HCT116 (cell line): Measurements from ENCODE around the gene AK2. TPM values are rescaled to one million over a fixed set of nuclear protein-coding genes. Genes with fewer than 3 reads are reported as not detected.

Experiments used
- ATAC-seq: fragments of 200-7000 bp; cut with Tn5 transposase; 2 replicates; pipeline ENCODE4 v1.9.1; 2020; ENCODE audit warnings: mild to moderate bottlenecking, moderate library complexity
- BruUV-seq: library from RNA; stranded (reverse); fragments of 400-500 nt; replicated peaks from 2 replicates; lab custom pipeline; 2021; lab: Mats Ljungman, UMichigan
- CTCF ChIA-PET: fragments of 300-600 bp; sonication (Branson Sonifier 250); formaldehyde crosslinking; loops from one replicate; lab custom pipeline; 2021; ENCODE audit warnings: antibody characterized with exemption; lab: Charles Lee
- POLR2A ChIA-PET: fragments of 300-600, 350-600 bp; sonication (Branson Sonifier 250); formaldehyde crosslinking; loops from one replicate; lab custom pipeline; 2021; ENCODE audit warnings: antibody characterized with exemption; lab: Charles Lee
- RAD21 ChIA-PET, 2 experiments: fragments of 300-600 bp; sonication (Branson Sonifier 250); formaldehyde crosslinking; loops; one replicate each; lab custom pipeline; 2023; ENCODE audit warnings: low total read pairs in 2 of 2; ENCODE audit not compliant: uncharacterized antibody in 2 of 2, unreplicated experiment in 2 of 2, low non-redundant PET in 1 of 2; lab: Charles Lee
- DNase-seq: peaks from one replicate; pipeline ENCODE4 v3.0.0-alpha.2; 2010; ENCODE audit warnings: low read depth, low spot score
- H2AFZ ChIP-seq: fragments of 200-600 bp; shearing (Covaris generic), sonication (generic); 2 replicates; pipeline ENCODE4 v1.6.1; 2017; ENCODE audit warnings: low read depth, mixed run types, mixed read lengths, antibody characterized with exemption, low read length; ENCODE audit not compliant: poor library complexity, severe bottlenecking
- H3K27ac ChIP-seq: 2 replicates; pipeline ENCODE4 v1.5.1; 2012; ENCODE audit warnings: low read depth, low read length
- H3K27me3 ChIP-seq: fragments of 200-600 bp; sonication (generic); 2 replicates; pipeline ENCODE4 v1.6.1; 2016; ENCODE audit warnings: mixed run types, low read length, mixed read lengths; ENCODE audit not compliant: insufficient read depth
- H3K36me3 ChIP-seq, 2 experiments: fragments of 200-500 bp in 1 of 2; fragments of 200-600 bp in 1 of 2; sonication (Bioruptor generic) in 1 of 2; sonication (generic) in 1 of 2; 2 replicates each; pipeline versions ENCODE4 v1.5.1 to v1.6.1; 2014 to 2016; ENCODE audit warnings: low read length in 2 of 2, inconsistent platforms in 1 of 2, mixed read lengths in 1 of 2, mixed run types in 1 of 2; ENCODE audit not compliant: insufficient read depth in 2 of 2, control insufficient read depth in 1 of 2
- H3K4me1 ChIP-seq, 2 experiments: fragments of 200-600 bp in 1 of 2; sonication (generic) in 1 of 2; 2 replicates each; pipeline versions ENCODE4 v1.5.1 to v1.6.1; 2012 to 2017; ENCODE audit warnings: low read length in 2 of 2, inconsistent platforms in 1 of 2, mild to moderate bottlenecking in 1 of 2, mixed read lengths in 1 of 2, mixed run types in 1 of 2, moderate library complexity in 1 of 2; ENCODE audit not compliant: insufficient read depth in 2 of 2, control insufficient read depth in 1 of 2
- H3K4me2 ChIP-seq: fragments of 200-600 bp; sonication (generic); 2 replicates; pipeline ENCODE4 v1.6.1; 2017; ENCODE audit warnings: mixed run types, low read length, mixed read lengths
- H3K4me3 ChIP-seq, 2 experiments: fragments of 200-600 bp in 1 of 2; sonication (generic) in 1 of 2; replicated peaks in 1 of 2; 2 replicates each; pipeline ENCODE4 v1.5.1; 2011 to 2016; ENCODE audit warnings: low read length in 2 of 2, control low read depth in 1 of 2, low read depth in 1 of 2, mild to moderate bottlenecking in 1 of 2, mixed read lengths in 1 of 2, mixed run types in 1 of 2
- H3K79me2 ChIP-seq: fragments of 200-600 bp; sonication (generic); 2 replicates; pipeline ENCODE4 v1.6.1; 2017; ENCODE audit warnings: mild to moderate bottlenecking, mixed run types, low read length, moderate library complexity, mixed read lengths; ENCODE audit not compliant: insufficient read depth
- H3K9ac ChIP-seq: fragments of 200-600 bp; sonication (generic); 2 replicates; pipeline ENCODE4 v1.6.1; 2016; ENCODE audit warnings: low read length, mixed read lengths
- H3K9me2 ChIP-seq: fragments of 200-600 bp; sonication (generic), shearing (Covaris generic); 2 replicates; pipeline ENCODE4 v1.6.1; 2017; ENCODE audit warnings: mixed run types, mild to moderate bottlenecking, moderate library complexity; ENCODE audit not compliant: insufficient read depth
- H3K9me3 ChIP-seq, 2 experiments: fragments of 200-500 bp in 1 of 2; fragments of 200-600 bp in 1 of 2; sonication (Bioruptor generic) in 1 of 2; sonication (generic) in 1 of 2; 2 replicates each; pipeline ENCODE4 v1.6.1; 2014 to 2017; ENCODE audit warnings: low read length in 2 of 2, mixed read lengths in 2 of 2, inconsistent platforms in 1 of 2, low read depth in 1 of 2, mild to moderate bottlenecking in 1 of 2, mixed run types in 1 of 2, moderate library complexity in 1 of 2; ENCODE audit not compliant: control insufficient read depth in 1 of 2, insufficient read depth in 1 of 2
- H4K20me1 ChIP-seq: fragments of 200-600 bp; sonication (generic), shearing (Covaris generic); 2 replicates; pipeline ENCODE4 v1.6.1; 2017; ENCODE audit warnings: mixed run types, mild to moderate bottlenecking, moderate library complexity; ENCODE audit not compliant: insufficient read depth
- ATF3 ChIP-seq: IDR thresholded peaks from 2 replicates; pipeline ENCODE4 v1.6.1; 2012
- CBX3 ChIP-seq: IDR thresholded peaks from 2 replicates; pipeline ENCODE4 v1.6.1; 2012; ENCODE audit warnings: low read depth
- CTCF ChIP-seq, 3 experiments: fragments of 200-600 bp in 1 of 3; sonication (generic) in 1 of 3; IDR thresholded peaks in 2 of 3; conservative IDR thresholded peaks in 1 of 3; 2 replicates each; pipeline ENCODE4 v1.5.1; 2012 to 2017; ENCODE audit warnings: low read depth in 2 of 3, low read length in 2 of 3, antibody characterized with exemption in 1 of 3, borderline replicate concordance in 1 of 3, control low read depth in 1 of 3, mild to moderate bottlenecking in 1 of 3, mixed read lengths in 1 of 3, mixed run types in 1 of 3, moderate library complexity in 1 of 3; ENCODE audit not compliant: insufficient read depth in 1 of 3
- ELF1 ChIP-seq: IDR thresholded peaks from 2 replicates; pipeline ENCODE4 v1.6.1; 2012; ENCODE audit warnings: low read depth, borderline replicate concordance
- POLR2A ChIP-seq: IDR thresholded peaks from 2 replicates; pipeline ENCODE4 v1.7.0; 2011; ENCODE audit warnings: borderline replicate concordance; ENCODE audit not compliant: insufficient read depth, insufficient read length; ENCODE audit errors: extremely low read depth
- SIN3A ChIP-seq: IDR thresholded peaks from 2 replicates; pipeline ENCODE4 v1.6.1; 2012; ENCODE audit warnings: low read depth
- SRF ChIP-seq: IDR thresholded peaks from 2 replicates; pipeline ENCODE4 v1.6.1; 2012; ENCODE audit warnings: low read depth
- TCF7L2 ChIP-seq: IDR thresholded peaks from 2 replicates; pipeline ENCODE4 v1.7.0; 2011; ENCODE audit warnings: borderline replicate concordance, inconsistent platforms; ENCODE audit not compliant: insufficient read depth, insufficient read length; ENCODE audit errors: extremely low read depth
- YY1 ChIP-seq: IDR thresholded peaks from 2 replicates; pipeline ENCODE4 v1.6.1; 2011; ENCODE audit warnings: low read length, low read depth, moderate library complexity, mild to moderate bottlenecking; ENCODE audit not compliant: insufficient replicate concordance; ENCODE audit errors: extremely low read depth
- ZBTB33 ChIP-seq: IDR thresholded peaks from 2 replicates; pipeline ENCODE4 v1.6.1; 2011; ENCODE audit warnings: mild to moderate bottlenecking, low read length, moderate library complexity; ENCODE audit not compliant: insufficient replicate concordance; ENCODE audit errors: extremely low read depth
- ZFX ChIP-seq: fragments of 450-650 bp; IDR thresholded peaks from 2 replicates; pipeline ENCODE4 v1.6.1; 2017
- intact Hi-C: fragments of 100-400 bp; cut with micrococcal nuclease; formaldehyde crosslinking; loops from 2 replicates; pipeline ENCODE4 v1.10.0; 2022
- total RNA-seq: library from RNA; stranded (reverse); gene quantifications from one replicate; pipeline ENCODE4 v1.2.1, GENCODE V29; 2021; ENCODE audit not compliant: unreplicated experiment

AK2 gene
- total RNA-seq, 1 experiment from 2014 or later: 233 TPM

- H3K27me3 ChIP-seq: no peaks in the 10 kb centered on the region
- DNase-seq (no peak), ATAC-seq (no peak)
- BruUV-seq: no TSS peak
- peaks cover 88% of the 10 kb centered on the region for H3K79me2 ChIP-seq
- no peak overlapping the region for H3K27ac ChIP-seq
- H3K9me3 ChIP-seq: no peaks in the 10 kb centered on the region
- CTCF ChIA-PET: no interaction called here
- no peak overlapping the region for H2AFZ ChIP-seq
- no peak overlapping the region for H3K4me2 ChIP-seq
- no peak for TF ChIP-seq TCF7L2
- TF ChIP-seq ELF1: no peak
- TF ChIP-seq POLR2A: no peak
- TF ChIP-seq ZBTB33: no peak
- TF ChIP-seq SIN3A: no peak
- no peak for TF ChIP-seq CTCF (IDR thresholded peaks at IDR 0.05 in 2 of 3, conservative IDR thresholded peaks at IDR 0.05 in 1 of 3; ENCODE audit: borderline replicate concordance in 1 of 3, insufficient read depth in 1 of 3, low read depth in 2 of 3, low read length in 2 of 3)
- no peak for TF ChIP-seq YY1
- no peak for TF ChIP-seq SRF
- no peak for TF ChIP-seq ATF3
- no peak for TF ChIP-seq CBX3
- TF ChIP-seq ZFX: no peak
- 0 out of 4 replicates have a peak, but pooled peaks cover 0 to 6% of the 10 kb centered on the region in 2 experiments for H3K4me1 ChIP-seq
- POLR2A ChIA-PET: interaction anchor here (0.6 kb wide), 1 partner anchor 32 kb away, joined by 3 read pairs; no protein-coding TSS in a partner anchor
- peaks cover 47 to 50% of the 10 kb centered on the region in 2 experiments for H3K36me3 ChIP-seq
- intact Hi-C loops: no loop called here
- H4K20me1 ChIP-seq: peaks cover 13% of the 10 kb centered on the region; the same call in 1 of the 2 replicates
- no peak overlapping the region for H3K9ac ChIP-seq
- no peaks in the 10 kb centered on the region for H3K9me2 ChIP-seq
- H3K4me3 ChIP-seq: no peak overlapping the region
- RAD21 ChIA-PET: no interaction called here
Observed at GRCh38 chr1:33022650-33023200, 14.0 kb downstream of the AK2 start.
